Measurements from ENCODE around the gene ERC1. TPM values are rescaled to one million over a fixed set of nuclear protein-coding genes. Genes with fewer than 3 reads are reported as not detected.
"Not testable (repeated sequence)": the region's sequence is repeated elsewhere in the genome, so short reads cannot be mapped to it uniquely, and the experiment has no call there.

ERC1 gene
- total RNA-seq, 1 experiment from 2014 or later: 12.3 TPM

DNA sequence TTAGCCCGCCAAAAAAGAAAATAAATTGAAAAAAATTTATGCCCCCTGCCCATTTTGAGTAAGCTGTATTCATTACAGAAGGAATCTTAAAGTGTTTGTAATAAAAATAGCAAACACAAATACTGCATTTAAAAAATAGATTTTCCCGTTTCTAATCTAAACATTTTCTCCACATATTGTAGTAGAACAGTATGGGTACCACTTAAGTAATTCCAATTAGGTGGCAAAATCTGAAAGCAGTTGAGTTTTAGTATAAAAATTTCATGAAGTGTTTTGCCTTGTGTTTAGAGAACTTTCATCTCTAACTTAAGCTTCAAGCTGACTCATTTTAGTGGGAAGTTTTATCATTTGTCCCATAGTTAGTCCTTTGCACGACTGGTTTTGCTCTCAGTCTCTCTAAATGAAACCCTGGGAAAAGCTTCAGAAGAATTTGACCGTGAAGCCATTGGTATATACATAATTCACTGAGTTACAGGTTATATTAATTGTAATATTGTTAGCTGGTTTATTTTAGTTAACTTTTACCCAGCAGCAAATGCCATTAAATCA, 214.6 kb downstream of the ERC1 start:
- ChIA-PET POLR2A (ENCODE audit: unreplicated experiment) (no interaction called here), CTCF (no interaction called here)
- Histone ChIP-seq H3K9ac (ENCODE audit: low read length) (no peak overlapping the region), H2AFZ (ENCODE audit: low read length) (no peak overlapping the region), H3K4me3 (ENCODE audit: low read length) (no peak overlapping the region), H3K4me2 (ENCODE audit: low read length) (no peak overlapping the region), H3K79me2 (ENCODE audit: low read length) (no peaks in the 10 kb centered on the region), H3K9me2 (replicated peaks; ENCODE audit: low read length) (no peaks in the 10 kb centered on the region), H3K4me1 (ENCODE audit: insufficient read depth, low read length) (no peaks in the 10 kb centered on the region), H4K20me1 (ENCODE audit: low read length) (no peaks in the 10 kb centered on the region), H3K9me3 (ENCODE audit: low read length) (no peaks in the 10 kb centered on the region), H3K36me3 (ENCODE audit: low read depth, low read length) (no peaks in the 10 kb centered on the region), H3K27me3 (ENCODE audit: low read length) (no peaks in the 10 kb centered on the region), H3K27ac (ENCODE audit: low read length) (no peak overlapping the region), H3F3A (ENCODE audit: low read length, unreplicated experiment) (no peaks in the 10 kb centered on the region)
- intact Hi-C loops (cut with micrococcal nuclease): no loop called here
- no TSS peak for BruUV-seq (replicated peaks)
- no peak for TF ChIP-seq EZH2phosphoT487 (IDR thresholded peaks at IDR 0.05; ENCODE audit: borderline replicate concordance, low read length)
- no peak for TF ChIP-seq EZH2 (IDR thresholded peaks at IDR 0.05; ENCODE audit: low read length, unreplicated experiment)
- TF ChIP-seq, protein P1, sequence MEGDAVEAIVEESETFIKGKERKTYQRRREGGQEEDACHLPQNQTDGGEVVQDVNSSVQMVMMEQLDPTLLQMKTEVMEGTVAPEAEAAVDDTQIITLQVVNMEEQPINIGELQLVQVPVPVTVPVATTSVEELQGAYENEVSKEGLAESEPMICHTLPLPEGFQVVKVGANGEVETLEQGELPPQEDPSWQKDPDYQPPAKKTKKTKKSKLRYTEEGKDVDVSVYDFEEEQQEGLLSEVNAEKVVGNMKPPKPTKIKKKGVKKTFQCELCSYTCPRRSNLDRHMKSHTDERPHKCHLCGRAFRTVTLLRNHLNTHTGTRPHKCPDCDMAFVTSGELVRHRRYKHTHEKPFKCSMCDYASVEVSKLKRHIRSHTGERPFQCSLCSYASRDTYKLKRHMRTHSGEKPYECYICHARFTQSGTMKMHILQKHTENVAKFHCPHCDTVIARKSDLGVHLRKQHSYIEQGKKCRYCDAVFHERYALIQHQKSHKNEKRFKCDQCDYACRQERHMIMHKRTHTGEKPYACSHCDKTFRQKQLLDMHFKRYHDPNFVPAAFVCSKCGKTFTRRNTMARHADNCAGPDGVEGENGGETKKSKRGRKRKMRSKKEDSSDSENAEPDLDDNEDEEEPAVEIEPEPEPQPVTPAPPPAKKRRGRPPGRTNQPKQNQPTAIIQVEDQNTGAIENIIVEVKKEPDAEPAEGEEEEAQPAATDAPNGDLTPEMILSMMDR (conservative IDR thresholded peaks at IDR 0.05; ENCODE audit: low read depth, low read length): no peak
- DNase-seq (no peak), ATAC-seq (no peak)

DNA sequence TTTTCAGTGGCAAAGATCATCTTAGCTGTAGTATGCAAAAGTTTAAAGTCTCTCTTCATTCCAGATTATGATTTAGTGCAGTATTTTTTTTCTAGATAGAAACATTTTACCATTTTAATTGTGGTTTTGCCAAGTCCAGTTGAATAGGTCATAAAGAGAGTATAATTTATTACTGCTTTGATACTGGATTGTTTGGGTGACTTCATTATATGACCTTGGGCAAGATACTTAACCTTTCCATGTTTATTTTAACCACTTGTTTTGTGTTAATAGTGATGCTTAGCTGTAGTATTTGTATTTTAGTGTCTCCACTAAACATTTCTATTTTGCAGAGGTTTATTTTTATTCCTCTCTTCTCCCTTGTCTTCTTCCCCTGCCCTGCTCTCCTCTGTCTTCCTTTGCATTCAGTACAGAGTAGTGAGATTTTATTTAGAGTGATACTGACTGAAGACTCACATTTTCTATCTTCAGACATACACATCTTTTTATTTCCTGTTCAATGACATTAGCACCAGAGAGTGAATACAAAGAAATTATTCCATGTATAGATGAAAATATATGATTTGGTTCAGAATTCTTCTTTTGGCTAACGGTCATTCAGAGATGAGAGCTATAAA, 215.2 kb downstream of the ERC1 start:
- Histone ChIP-seq H3K36me3 (ENCODE audit: low read depth, low read length) (no peaks in the 10 kb centered on the region), H3K9ac (ENCODE audit: low read length) (no peak overlapping the region), H3K27me3 (ENCODE audit: low read length) (no peaks in the 10 kb centered on the region), H3K4me2 (ENCODE audit: low read length) (no peak overlapping the region), H3K9me2 (replicated peaks; ENCODE audit: low read length) (no peaks in the 10 kb centered on the region), H3F3A (ENCODE audit: low read length, unreplicated experiment) (no peaks in the 10 kb centered on the region), H3K27ac (ENCODE audit: low read length) (no peak overlapping the region), H3K9me3 (ENCODE audit: low read length) (no peaks in the 10 kb centered on the region), H2AFZ (ENCODE audit: low read length) (no peak overlapping the region), H4K20me1 (ENCODE audit: low read length) (no peaks in the 10 kb centered on the region), H3K4me3 (ENCODE audit: low read length) (no peak overlapping the region), H3K79me2 (ENCODE audit: low read length) (no peaks in the 10 kb centered on the region), H3K4me1 (ENCODE audit: insufficient read depth, low read length) (no peaks in the 10 kb centered on the region)
- ChIA-PET CTCF (no interaction called here), POLR2A (ENCODE audit: unreplicated experiment) (interaction anchor here (0.6 kb wide), 1 partner anchor 11 kb away, joined by 3 read pairs; no protein-coding TSS in a partner anchor)
- TF ChIP-seq EZH2 (IDR thresholded peaks at IDR 0.05; ENCODE audit: low read length, unreplicated experiment): no peak
- TF ChIP-seq, protein P1 (conservative IDR thresholded peaks at IDR 0.05; ENCODE audit: low read depth, low read length): no peak
- intact Hi-C loops (cut with micrococcal nuclease): no loop called here
- ATAC-seq (no peak), DNase-seq (no peak)
- no TSS peak for BruUV-seq (replicated peaks)

- Histone ChIP-seq H3K9ac (ENCODE audit: low read length) (no peak overlapping the region), H3K27ac (ENCODE audit: low read length) (no peak overlapping the region), H3K9me3 (ENCODE audit: low read length) (no peaks in the 10 kb centered on the region), H3K4me2 (ENCODE audit: low read length) (no peak overlapping the region), H3K4me3 (ENCODE audit: low read length) (no peak overlapping the region), H3K27me3 (ENCODE audit: low read length) (no peaks in the 10 kb centered on the region), H3K9me2 (replicated peaks; ENCODE audit: low read length) (no peaks in the 10 kb centered on the region), H3K79me2 (ENCODE audit: low read length) (no peaks in the 10 kb centered on the region), H2AFZ (ENCODE audit: low read length) (no peak overlapping the region), H4K20me1 (ENCODE audit: low read length) (no peaks in the 10 kb centered on the region), H3F3A (ENCODE audit: low read length, unreplicated experiment) (no peaks in the 10 kb centered on the region), H3K4me1 (ENCODE audit: insufficient read depth, low read length) (no peaks in the 10 kb centered on the region), H3K36me3 (ENCODE audit: low read depth, low read length) (no peaks in the 10 kb centered on the region)
- no peak for TF ChIP-seq EZH2phosphoT487 (IDR thresholded peaks at IDR 0.05; ENCODE audit: borderline replicate concordance, low read length)
- ChIA-PET CTCF (no interaction called here), POLR2A (ENCODE audit: unreplicated experiment) (interaction anchor here (0.7 kb wide), 1 partner anchor 23 kb away, joined by 3 read pairs; no protein-coding TSS in a partner anchor)
- ATAC-seq: no peak
- BruUV-seq (replicated peaks): no TSS peak
- DNase-seq: no peak
- intact Hi-C loops (cut with micrococcal nuclease): no loop called here
Observed at GRCh38 chr12:1207276-1207675, 216.3 kb downstream of the ERC1 start.

DNA sequence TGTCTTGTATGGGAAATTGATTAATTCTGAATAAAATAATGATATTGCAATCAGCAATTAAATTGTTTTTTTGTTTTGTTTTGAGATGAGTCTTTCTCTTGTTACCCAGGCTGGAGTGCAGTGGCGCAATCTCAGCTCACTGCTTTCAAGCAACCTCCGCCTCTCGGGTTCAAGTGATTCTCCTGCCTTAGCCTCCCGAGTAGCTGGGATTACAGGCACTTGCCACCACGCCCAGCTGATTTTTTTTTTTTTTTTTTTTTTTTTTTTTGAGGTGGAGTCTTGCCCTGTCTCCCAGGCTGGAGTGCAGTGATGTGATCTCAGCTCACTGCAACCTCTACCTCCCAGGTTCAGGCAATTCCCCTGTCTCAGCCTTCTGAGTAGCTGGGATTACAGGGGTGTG, 217.7 kb downstream of the ERC1 start:
- H3K27me3 ChIP-seq (ENCODE audit: low read length); POLR2A ChIA-PET (ENCODE audit: unreplicated experiment); CTCF ChIA-PET; H3K27ac ChIP-seq (ENCODE audit: low read length); H3K4me2 ChIP-seq (ENCODE audit: low read length); H4K20me1 ChIP-seq (ENCODE audit: low read length); DNase-seq; BruUV-seq (replicated peaks); H3K36me3 ChIP-seq (ENCODE audit: low read depth, low read length); H3K9ac ChIP-seq (ENCODE audit: low read length); intact Hi-C loops (cut with micrococcal nuclease); H3K79me2 ChIP-seq (ENCODE audit: low read length); H3K9me2 ChIP-seq (replicated peaks; ENCODE audit: low read length); H3K4me3 ChIP-seq (ENCODE audit: low read length); H3K4me1 ChIP-seq (ENCODE audit: insufficient read depth, low read length); H3K9me3 ChIP-seq (ENCODE audit: low read length); H3F3A ChIP-seq (ENCODE audit: low read length, unreplicated experiment); H2AFZ ChIP-seq (ENCODE audit: low read length); ATAC-seq: not testable (repeated sequence)
